Measurements from ENCODE around the gene TNS2. TPM values are rescaled to one million over a fixed set of nuclear protein-coding genes. Genes with fewer than 3 reads are reported as not detected.
A peak's percentile ranks its signal among the peaks of the same experiment; 100 is the strongest.

TNS2 gene
- total and polyA plus RNA-seq, 2 of the 13 experiments (the other 11 are each of a cell fraction or from before 2014, with no cell fraction given): 8.9 to 20.4 TPM

DNA sequence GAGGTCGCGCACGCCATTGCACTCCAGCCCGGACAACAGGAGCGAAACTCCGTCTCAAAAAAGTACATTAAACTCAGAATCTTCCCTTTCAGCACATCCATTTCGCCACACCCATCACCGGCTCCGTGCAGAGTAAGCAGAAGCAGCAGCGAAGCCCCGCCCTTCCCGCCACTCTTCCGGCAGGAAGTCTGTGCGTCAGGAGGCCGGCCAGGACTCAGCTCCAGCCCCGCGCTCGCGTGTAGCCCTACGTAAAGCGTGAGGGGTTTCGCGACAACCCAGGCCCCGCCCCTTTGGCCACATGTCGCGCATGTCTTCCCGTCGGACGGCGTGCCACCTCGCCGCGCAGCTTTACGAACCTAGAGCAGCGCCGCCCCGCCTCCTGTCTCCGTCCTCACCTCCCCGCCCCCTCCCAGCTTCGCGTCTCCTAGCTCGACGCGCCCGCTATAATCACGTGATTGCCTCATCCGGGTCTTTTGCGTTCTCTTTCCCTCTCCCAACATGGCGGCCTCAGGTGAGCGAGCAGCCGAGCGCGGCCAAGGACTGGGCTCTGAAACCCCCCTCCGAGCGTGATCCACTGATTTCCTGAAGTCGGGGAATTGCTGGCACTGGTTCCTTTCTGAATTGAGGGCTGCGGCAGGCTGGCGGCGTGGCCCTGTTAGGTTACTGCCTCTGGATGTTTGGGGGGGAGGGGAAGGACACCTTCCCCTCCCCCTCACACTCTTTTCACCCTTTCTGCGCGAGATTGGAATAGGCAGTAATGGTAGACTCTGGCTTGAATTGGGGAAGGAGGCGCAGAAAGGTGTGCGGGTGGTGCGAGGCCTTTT is 43.7 kb upstream of the TNS2 start, which contains the start of gene EIF4B (continued):
- peak; percentile 7; the same call in 1 of the 2 replicates for TF ChIP-seq ZNF441 (CRISPR knock-in tag; IDR thresholded peaks at IDR 0.05; ENCODE audit: borderline replicate concordance)
- TF ChIP-seq, protein P1, sequence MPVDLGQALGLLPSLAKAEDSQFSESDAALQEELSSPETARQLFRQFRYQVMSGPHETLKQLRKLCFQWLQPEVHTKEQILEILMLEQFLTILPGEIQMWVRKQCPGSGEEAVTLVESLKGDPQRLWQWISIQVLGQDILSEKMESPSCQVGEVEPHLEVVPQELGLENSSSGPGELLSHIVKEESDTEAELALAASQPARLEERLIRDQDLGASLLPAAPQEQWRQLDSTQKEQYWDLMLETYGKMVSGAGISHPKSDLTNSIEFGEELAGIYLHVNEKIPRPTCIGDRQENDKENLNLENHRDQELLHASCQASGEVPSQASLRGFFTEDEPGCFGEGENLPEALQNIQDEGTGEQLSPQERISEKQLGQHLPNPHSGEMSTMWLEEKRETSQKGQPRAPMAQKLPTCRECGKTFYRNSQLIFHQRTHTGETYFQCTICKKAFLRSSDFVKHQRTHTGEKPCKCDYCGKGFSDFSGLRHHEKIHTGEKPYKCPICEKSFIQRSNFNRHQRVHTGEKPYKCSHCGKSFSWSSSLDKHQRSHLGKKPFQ (CRISPR knock-in tag; IDR thresholded peaks at IDR 0.05; ENCODE audit: insufficient replicate concordance): no peak
- 0 out of 2 replicates have a peak, but pooled peaks have one; percentile 26 for TF ChIP-seq SP1 (IDR thresholded peaks at IDR 0.05)
- peak; percentile 85 for TF ChIP-seq SP1 (CRISPR knock-in tag; IDR thresholded peaks at IDR 0.05)
- no peak; the same call in 1 of the 2 replicates for TF ChIP-seq AKAP8 (CRISPR knock-in tag; IDR thresholded peaks at IDR 0.05)
- TF ChIP-seq ZNF891 (CRISPR knock-in tag; IDR thresholded peaks at IDR 0.05): no peak
- no peak for TF ChIP-seq RARG (CRISPR knock-in tag; IDR thresholded peaks at IDR 0.05; ENCODE audit: low read depth)
- peak; percentile 68 for TF ChIP-seq MED1 (CRISPR knock-in tag; IDR thresholded peaks at IDR 0.05)
- no peak for TF ChIP-seq SNRNP70 (IDR thresholded peaks at IDR 0.05; ENCODE audit: low read depth, low read length)
- 0 out of 2 replicates have a peak, but pooled peaks have one; percentile 0 for TF ChIP-seq MED13 (CRISPR knock-in tag; IDR thresholded peaks at IDR 0.05)
- TF ChIP-seq MLLT10 (CRISPR knock-in tag; IDR thresholded peaks at IDR 0.05): no peak
- TF ChIP-seq NFE2L1 (CRISPR knock-in tag; IDR thresholded peaks at IDR 0.05; ENCODE audit: borderline replicate concordance): no peak
- TF ChIP-seq SPEN (CRISPR knock-in tag; IDR thresholded peaks at IDR 0.05; ENCODE audit: low read depth): peak; percentile 33
- peak; percentile 52; the same call in 1 of the 2 replicates for TF ChIP-seq KMT2A (CRISPR knock-in tag; IDR thresholded peaks at IDR 0.05)
- no peak for TF ChIP-seq NR2F6 (IDR thresholded peaks at IDR 0.05)
- peak; percentile 32; the same call in 1 of the 2 replicates for TF ChIP-seq NR2F6 (CRISPR knock-in tag; IDR thresholded peaks at IDR 0.05)
- peak; percentile 87 for TF ChIP-seq SP4 (CRISPR knock-in tag; IDR thresholded peaks at IDR 0.05)
- no peak for TF ChIP-seq ZSCAN30 (CRISPR knock-in tag; IDR thresholded peaks at IDR 0.05)
- no peak for TF ChIP-seq ZNF652 (CRISPR knock-in tag; IDR thresholded peaks at IDR 0.05; ENCODE audit: borderline replicate concordance, low read depth)
- no peak for TF ChIP-seq ZNF446 (CRISPR knock-in tag; IDR thresholded peaks at IDR 0.05)
- TF ChIP-seq, protein P2, sequence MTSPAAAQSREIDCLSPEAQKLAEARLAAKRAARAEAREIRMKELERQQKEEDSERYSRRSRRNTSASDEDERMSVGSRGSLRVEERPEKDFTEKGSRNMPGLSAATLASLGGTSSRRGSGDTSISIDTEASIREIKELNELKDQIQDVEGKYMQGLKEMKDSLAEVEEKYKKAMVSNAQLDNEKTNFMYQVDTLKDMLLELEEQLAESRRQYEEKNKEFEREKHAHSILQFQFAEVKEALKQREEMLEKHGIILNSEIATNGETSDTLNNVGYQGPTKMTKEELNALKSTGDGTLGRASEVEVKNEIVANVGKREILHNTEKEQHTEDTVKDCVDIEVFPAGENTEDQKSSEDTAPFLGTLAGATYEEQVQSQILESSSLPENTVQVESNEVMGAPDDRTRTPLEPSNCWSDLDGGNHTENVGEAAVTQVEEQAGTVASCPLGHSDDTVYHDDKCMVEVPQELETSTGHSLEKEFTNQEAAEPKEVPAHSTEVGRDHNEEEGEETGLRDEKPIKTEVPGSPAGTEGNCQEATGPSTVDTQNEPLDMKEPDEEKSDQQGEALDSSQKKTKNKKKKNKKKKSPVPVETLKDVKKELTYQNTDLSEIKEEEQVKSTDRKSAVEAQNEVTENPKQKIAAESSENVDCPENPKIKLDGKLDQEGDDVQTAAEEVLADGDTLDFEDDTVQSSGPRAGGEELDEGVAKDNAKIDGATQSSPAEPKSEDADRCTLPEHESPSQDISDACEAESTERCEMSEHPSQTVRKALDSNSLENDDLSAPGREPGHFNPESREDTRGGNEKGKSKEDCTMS (CRISPR knock-in tag; conservative IDR thresholded peaks at IDR 0.05): no peak
- TF ChIP-seq SOX6 (IDR thresholded peaks at IDR 0.05): no peak
- peak; percentile 67 for TF ChIP-seq SOX6 (CRISPR knock-in tag; IDR thresholded peaks at IDR 0.05)
- TF ChIP-seq STAG1 (CRISPR knock-in tag; IDR thresholded peaks at IDR 0.05): no peak
- peak; percentile 60 for TF ChIP-seq SP2 (CRISPR knock-in tag; IDR thresholded peaks at IDR 0.05)
- TF ChIP-seq ZNF782 (CRISPR knock-in tag; IDR thresholded peaks at IDR 0.05; ENCODE audit: borderline replicate concordance): no peak
- TF ChIP-seq, protein P3, sequence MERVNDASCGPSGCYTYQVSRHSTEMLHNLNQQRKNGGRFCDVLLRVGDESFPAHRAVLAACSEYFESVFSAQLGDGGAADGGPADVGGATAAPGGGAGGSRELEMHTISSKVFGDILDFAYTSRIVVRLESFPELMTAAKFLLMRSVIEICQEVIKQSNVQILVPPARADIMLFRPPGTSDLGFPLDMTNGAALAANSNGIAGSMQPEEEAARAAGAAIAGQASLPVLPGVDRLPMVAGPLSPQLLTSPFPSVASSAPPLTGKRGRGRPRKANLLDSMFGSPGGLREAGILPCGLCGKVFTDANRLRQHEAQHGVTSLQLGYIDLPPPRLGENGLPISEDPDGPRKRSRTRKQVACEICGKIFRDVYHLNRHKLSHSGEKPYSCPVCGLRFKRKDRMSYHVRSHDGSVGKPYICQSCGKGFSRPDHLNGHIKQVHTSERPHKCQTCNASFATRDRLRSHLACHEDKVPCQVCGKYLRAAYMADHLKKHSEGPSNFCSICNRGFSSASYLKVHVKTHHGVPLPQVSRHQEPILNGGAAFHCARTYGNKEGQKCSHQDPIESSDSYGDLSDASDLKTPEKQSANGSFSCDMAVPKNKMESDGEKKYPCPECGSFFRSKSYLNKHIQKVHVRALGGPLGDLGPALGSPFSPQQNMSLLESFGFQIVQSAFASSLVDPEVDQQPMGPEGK (CRISPR knock-in tag; IDR thresholded peaks at IDR 0.05): no peak
- no peak for TF ChIP-seq RBAK (CRISPR knock-in tag; IDR thresholded peaks at IDR 0.05)

Data from HepG2 (cell line).